Fibroblast of lung (primary cell): Measurements from ENCODE around the gene RNF34.
"Not testable (repeated sequence)": the region's sequence is repeated elsewhere in the genome, so short reads cannot be mapped to it uniquely, and the experiment has no call there.

Experiments used
- CTCF ChIP-seq, 2 donors: IDR thresholded peaks in 1 of 2; conservative IDR thresholded peaks in 1 of 2; 1 replicate in 1 of 2; 2 replicates in 1 of 2; pipeline ENCODE4 v1.5.1; 2011 to 2012; ENCODE audit warnings: low read length in 2 of 2, control low read depth in 1 of 2, inconsistent platforms in 1 of 2, low read depth in 1 of 2, mild to moderate bottlenecking in 1 of 2
- EZH2 ChIP-seq: IDR thresholded peaks from 2 replicates; pipeline ENCODE4 v1.5.1; 2012; ENCODE audit warnings: low read length, control low read depth, mild to moderate bottlenecking; ENCODE audit errors: missing control alignments

- not testable (repeated sequence) for TF ChIP-seq CTCF (conservative IDR thresholded peaks at IDR 0.05 in 1 of 2, IDR thresholded peaks at IDR 0.05 in 1 of 2; ENCODE audit: low read depth in 1 of 2, low read length in 2 of 2); EZH2
Observed at GRCh38 chr12:121374336-121374735, 25.6 kb upstream of the RNF34 start.
